ENCODE measurements around the gene SETDB1.

Gene SETDB1

DNA sequence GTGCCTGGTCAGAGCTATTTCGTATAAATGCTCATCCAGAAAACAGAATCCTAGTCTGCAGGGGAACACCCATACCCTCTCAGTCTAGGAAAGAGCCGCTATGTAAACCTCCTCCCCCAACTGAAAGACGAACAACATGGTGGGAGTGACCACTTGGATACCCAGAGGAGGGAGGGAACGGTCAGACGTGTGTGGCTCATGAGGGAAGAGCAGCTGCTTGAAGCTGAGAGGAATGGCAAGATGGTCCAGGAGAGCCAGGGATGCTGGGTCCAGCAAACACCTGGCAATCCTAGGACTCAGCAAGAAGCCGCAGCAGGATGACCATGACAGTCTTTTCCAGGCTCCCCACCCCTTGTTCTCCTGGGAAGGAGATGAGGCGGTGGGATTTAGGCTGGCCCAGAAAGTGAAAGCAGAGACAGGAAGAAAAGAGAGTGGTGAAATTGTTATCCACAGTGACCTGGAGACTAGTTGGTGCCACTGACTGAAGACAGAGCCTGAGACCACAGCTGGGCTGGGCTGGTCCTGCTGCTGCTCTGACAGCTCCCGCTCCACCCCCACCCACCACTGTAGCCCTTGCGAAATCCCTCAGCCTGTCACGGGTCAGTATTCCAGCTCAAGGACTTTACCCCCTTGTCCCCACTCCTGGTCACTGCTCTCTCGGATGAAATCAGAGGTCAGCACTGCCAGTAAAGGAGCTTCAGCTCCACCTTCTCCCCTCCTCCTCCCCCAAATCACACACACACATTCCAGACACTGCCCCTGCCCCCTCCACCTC, 44.8 kb downstream of the SETDB1 start:
- H3K4me3 ChIP-seq (ENCODE audit: low read length), result peak overlapping the region; percentile 13
- TF ChIP-seq CTCF (conservative IDR thresholded peaks at IDR 0.05; ENCODE audit: low read depth, low read length), result no peak
- no peak for DNase-seq (ENCODE audit: low read depth)

DNA sequence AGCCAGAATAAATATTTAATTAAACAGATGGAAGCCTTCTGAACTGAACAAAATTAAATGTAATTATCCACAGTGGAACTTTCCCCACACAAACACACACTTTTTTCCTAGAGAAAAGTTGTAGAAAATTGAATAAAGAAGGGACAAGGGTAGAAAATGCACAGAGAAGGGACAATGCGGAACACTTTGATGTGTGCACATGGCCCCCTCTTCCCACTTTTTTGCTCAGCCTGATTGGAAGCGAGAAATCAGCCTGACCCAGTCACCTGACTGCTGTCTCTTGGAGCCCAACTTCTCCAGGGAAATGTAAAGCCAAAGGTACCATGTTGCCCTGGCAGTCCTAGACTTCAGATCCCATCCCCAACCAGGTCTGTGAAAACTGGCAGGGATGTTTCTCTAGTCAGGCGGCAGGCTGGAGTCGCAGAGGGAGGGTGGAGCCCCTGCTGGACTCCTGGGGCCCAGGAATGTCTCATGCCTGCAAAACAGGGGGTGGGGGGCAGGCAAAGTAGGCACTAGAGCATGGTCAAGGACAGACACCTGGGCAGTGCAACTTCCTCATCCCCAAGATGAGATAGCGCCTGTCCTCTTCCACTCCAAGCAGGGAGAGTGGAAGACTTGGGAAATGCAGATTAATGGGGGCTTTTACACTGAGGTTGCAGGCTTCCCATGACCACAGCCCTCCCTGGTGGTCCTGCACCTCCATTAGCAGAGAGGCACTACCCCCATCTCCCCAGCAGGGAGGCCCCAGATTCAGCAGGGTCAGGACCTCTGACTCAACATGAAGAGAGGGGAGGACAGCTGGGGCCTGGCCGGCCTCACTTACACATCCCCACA, 45.6 kb downstream of the SETDB1 start:
- no peak for DNase-seq (ENCODE audit: low read depth)
- no peak for TF ChIP-seq CTCF (conservative IDR thresholded peaks at IDR 0.05; ENCODE audit: low read depth, low read length)
- H3K4me3 ChIP-seq (ENCODE audit: low read length), result peak overlapping the region; percentile 13

DNA sequence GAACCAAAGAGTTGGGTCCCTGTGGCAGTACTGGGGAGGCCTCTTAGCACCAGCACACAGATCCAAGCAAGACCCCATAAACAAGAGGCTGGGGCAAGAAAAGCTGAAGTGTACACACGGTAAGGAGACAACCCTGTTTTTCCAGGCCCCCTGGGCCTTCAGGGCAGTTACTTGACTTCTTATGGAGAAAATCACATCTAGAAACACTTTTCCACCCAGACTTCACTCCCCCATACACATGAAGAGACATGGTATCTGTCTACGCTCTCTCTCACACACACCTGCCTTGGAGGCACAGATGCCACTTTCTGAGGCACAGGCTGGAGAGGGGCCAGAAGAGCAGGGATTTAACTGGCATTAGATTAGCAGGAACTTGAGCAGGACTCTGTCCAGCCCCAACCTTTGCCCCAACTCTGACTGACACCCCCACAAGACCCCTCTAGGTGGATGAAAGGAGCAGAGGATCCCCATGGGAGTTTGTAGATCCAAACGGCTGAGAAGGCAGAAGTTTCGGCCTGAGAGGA, 46.3 kb downstream of the SETDB1 start:
- DNase-seq (ENCODE audit: low read depth), result no peak
- TF ChIP-seq CTCF (conservative IDR thresholded peaks at IDR 0.05; ENCODE audit: low read depth, low read length), result no peak
- peak overlapping the region; percentile 80 for H3K4me3 ChIP-seq (ENCODE audit: low read length)

GRCh38 chr1:150973258-150973835, 47.2 kb downstream of the SETDB1 start:
- no peak for DNase-seq (ENCODE audit: low read depth)
- H3K4me3 ChIP-seq (ENCODE audit: low read length), result peak overlapping the region; percentile 80
- TF ChIP-seq CTCF (conservative IDR thresholded peaks at IDR 0.05; ENCODE audit: low read depth, low read length), result no peak

GRCh38 chr1:150973836-150974579, 47.8 kb downstream of the SETDB1 start:
- H3K4me3 ChIP-seq (ENCODE audit: low read length), result peak overlapping the region; percentile 80

More at GRCh38 chr1:150973836-150974579, 47.8 kb downstream of the SETDB1 start:
- DNase-seq (ENCODE audit: low read depth), result no peak
- TF ChIP-seq CTCF (conservative IDR thresholded peaks at IDR 0.05; ENCODE audit: low read depth, low read length), result no peak

Data from retinal pigment epithelial cell (primary cell).